Heart right ventricle (tissue), 16 donors: Measurements from ENCODE around the gene GRIK4. TPM values are rescaled to one million over a fixed set of nuclear protein-coding genes. Genes with fewer than 3 reads are reported as not detected.

Experiments
- ATAC-seq, 8 donors: fragments of 200-7000 bp; cut with Tn5 transposase; one replicate each; pipeline ENCODE4 v1.9.1; 2020; ENCODE audit warnings: mild to moderate bottlenecking in 8 of 8, moderate library complexity in 8 of 8, moderate number of reproducible peaks in 1 of 8
- DNase-seq, 2 donors: peaks; one replicate each; pipeline ENCODE4 v3.0.0-alpha.2; 2020
- H3K27ac ChIP-seq, 10 donors: fragments of 200-600 bp; sonication (generic) in 2 of 10; one replicate each; pipeline versions ENCODE4 v1.5.0 to v1.8.0; 2020 to 2022; ENCODE audit warnings: mild to moderate bottlenecking in 3 of 10
- H3K27me3 ChIP-seq, 7 donors: fragments of 200-600 bp; one replicate each; pipeline ENCODE4 v1.8.0; 2021 to 2022; ENCODE audit warnings: mild to moderate bottlenecking in 2 of 7
- H3K36me3 ChIP-seq, 9 donors: fragments of 200-600 bp; sonication (generic) in 1 of 9; one replicate each; pipeline versions ENCODE4 v1.5.0 to v1.8.0; 2020 to 2022; ENCODE audit warnings: mild to moderate bottlenecking in 2 of 9
- H3K4me1 ChIP-seq, 9 donors: fragments of 200-600 bp; sonication (generic) in 1 of 9; one replicate each; pipeline versions ENCODE4 v1.5.0 to v1.8.0; 2020 to 2022; ENCODE audit warnings: mild to moderate bottlenecking in 4 of 9
- H3K4me3 ChIP-seq, 10 donors: fragments of 200-600 bp; sonication (generic) in 2 of 10; one replicate each; pipeline versions ENCODE4 v1.5.0 to v1.8.0; 2020 to 2022; ENCODE audit warnings: mild to moderate bottlenecking in 7 of 10, moderate library complexity in 2 of 10
- H3K9me3 ChIP-seq, 11 donors: fragments of 200-600 bp in 10 of 11; sonication (generic) in 2 of 11; one replicate each; pipeline versions ENCODE4 v1.5.0 to v1.8.0; 2013 to 2022; ENCODE audit warnings: mild to moderate bottlenecking in 2 of 11, control low read depth in 1 of 11, moderate library complexity in 1 of 11
- WGBS, 2 donors: extraction: QIAGEN DNeasy Blood & Tissue Kit; methylation state at CpG; one replicate each; pipeline ENCODE4 v1.1.7; 2013; ENCODE audit warnings: inconsistent platforms in 1 of 2; 5-methylcytosine and 5-hydroxymethylcytosine counted together
- intact Hi-C, 10 donors: fragments of 100-400 bp; cut with DNase I; formaldehyde crosslinking; loops; one replicate each; pipeline versions ENCODE4 v1.11.1 to v1.14.2; 2022
- polyA plus RNA-seq, 2 donors: library from polyadenylated mRNA; stranded (reverse); fragments of 200-250 nt; gene quantifications; one replicate each; pipeline ENCODE4 v1.2.3, GENCODE V29; 2013
- total RNA-seq, 10 donors: library from RNA; stranded (reverse); fragmentation: NEBNext Ultra II Directional in 3 of 10; extraction: Animal tissue kit (Norgen Biotek cat#: 25700) in 3 of 10; gene quantifications; one replicate each; pipeline versions ENCODE4 v1.2.1 to v1.2.4, GENCODE V29; 2021 to 2023
- TF ChIP-seq, protein P1 (sequence below), 9 donors: fragments of 200-600 bp; sonication (generic) in 2 of 9; IDR thresholded peaks; one replicate each; pipeline versions ENCODE4 v1.5.0 to v1.8.0; 2021 to 2022; ENCODE audit warnings: antibody characterized with exemption in 9 of 9, mild to moderate bottlenecking in 5 of 9, moderate library complexity in 1 of 9
- donor health status: Arrhythmogenic right ventricular cardiomyopathy.
- donor health status: ischemic (EF 13 %, LVEDD 7.1; RV severe dilation, severe dysfunction).
- donor health status: healthy with polysubstance abuse.
- donor health status: DM: no; HTN: yes; CAD: no.
- donor health status: DM: no; HTN: no; CAD: no.
- donor health status: ischemic (EF 25% LVEDD 6.9; RV normal size, moderate dysfunction).
- donor health status: ischemic (EF 25% LVEDD 5.7; RV mildly dilated, moderate dysfunction).
- donor health status: healthy.
- donor health status: DM: yes; HTN: yes; CAD: no.
- donor health status: Ischemic cardiomyopathy.
- donor health status: ischemic (EF 35%, LVEDD 5.7; RV mildly dilated, moderate dysfunction).
- donor health status: nonischemic (EF 11% LVEDD 7.7; RV severe dilation, severe dysfunction).
- donor health status: DM: yes; HTN: yes; CAD: no.
- donor health status: PGD.
- donor health status: ischemic (EF 29% LVEDD 5.4; RV normal size, mild dysfunction).
- donor health status: nonischemic (EF 23%, LVEDD 6.1; RV moderate dilation, normal function).

GRIK4 gene
- total and polyA plus RNA-seq, 12 donors, result 0.01 to 0.85 (median 0.37) TPM; not detected in 6

DNA sequence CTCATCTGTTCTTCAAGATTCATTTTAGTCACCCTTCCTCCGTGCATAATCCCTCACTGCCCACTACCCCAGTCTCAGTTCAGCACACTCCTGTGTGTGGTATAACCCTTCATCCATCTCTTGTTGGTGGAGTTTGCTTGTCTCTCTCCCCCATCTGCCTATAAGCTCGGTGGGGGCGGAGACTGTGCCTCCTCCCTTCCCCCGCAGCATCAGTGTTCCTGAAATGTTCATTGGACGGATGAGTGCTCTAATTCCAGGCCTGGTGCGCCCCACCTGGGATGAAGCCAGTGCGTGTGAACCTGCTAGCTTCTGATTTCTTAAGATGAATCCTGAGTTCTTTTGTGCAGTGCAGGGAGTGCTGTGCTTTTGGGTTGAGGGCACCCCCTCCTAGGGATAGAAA, 100.0 kb downstream of the GRIK4 start:
- WGBS, 2 donors, result 80 to 91% methylated on average over 7 of the region's 7 CpGs

DNA sequence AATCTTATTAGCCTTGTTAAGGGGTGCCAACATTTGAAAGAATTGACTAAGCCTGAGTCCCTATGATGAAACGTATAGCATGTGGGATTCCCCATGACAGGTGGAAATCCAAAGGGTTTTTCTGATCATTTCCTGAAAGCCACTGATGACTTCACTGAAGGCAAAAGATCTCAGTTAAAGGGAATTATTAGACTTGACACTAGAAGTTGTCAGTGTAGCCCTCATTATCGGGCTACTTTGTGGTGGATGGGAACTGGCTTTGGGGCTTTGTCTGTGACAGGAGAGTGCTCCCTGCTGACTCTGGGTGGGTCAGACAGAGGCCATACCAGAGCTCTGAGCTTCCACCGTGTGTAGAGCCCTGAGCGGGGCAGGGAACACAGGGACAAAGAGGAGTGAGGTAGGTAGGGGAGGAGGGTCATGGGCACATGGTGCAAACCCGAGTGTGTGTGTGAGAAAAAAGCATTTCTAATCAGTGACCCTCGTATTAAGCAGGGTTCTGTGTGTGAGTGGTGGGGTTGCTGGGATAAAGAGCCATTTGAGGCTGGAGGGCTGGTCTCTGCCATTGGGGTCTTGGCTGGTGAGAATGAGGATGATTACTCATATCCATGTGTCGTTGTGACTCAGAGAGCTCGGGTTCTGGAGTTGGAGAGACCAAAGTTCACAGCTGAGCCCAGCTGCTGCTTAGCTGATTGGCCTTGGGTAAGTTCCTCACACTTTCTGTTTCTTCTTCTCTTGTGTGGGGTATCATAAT, 101.1 kb downstream of the GRIK4 start:
- H3K4me3 ChIP-seq, result no peak overlapping the region
- TF ChIP-seq, protein P1, sequence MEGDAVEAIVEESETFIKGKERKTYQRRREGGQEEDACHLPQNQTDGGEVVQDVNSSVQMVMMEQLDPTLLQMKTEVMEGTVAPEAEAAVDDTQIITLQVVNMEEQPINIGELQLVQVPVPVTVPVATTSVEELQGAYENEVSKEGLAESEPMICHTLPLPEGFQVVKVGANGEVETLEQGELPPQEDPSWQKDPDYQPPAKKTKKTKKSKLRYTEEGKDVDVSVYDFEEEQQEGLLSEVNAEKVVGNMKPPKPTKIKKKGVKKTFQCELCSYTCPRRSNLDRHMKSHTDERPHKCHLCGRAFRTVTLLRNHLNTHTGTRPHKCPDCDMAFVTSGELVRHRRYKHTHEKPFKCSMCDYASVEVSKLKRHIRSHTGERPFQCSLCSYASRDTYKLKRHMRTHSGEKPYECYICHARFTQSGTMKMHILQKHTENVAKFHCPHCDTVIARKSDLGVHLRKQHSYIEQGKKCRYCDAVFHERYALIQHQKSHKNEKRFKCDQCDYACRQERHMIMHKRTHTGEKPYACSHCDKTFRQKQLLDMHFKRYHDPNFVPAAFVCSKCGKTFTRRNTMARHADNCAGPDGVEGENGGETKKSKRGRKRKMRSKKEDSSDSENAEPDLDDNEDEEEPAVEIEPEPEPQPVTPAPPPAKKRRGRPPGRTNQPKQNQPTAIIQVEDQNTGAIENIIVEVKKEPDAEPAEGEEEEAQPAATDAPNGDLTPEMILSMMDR (IDR thresholded peaks at IDR 0.05), result no peak
- no peaks in the 10 kb centered on the region for H3K36me3 ChIP-seq
- H3K27ac ChIP-seq, result peak overlapping the region in 1 of 10 donors; percentile 56
- peaks cover 0 to 15% (median 0%) of the 10 kb centered on the region in 7 donors for H3K27me3 ChIP-seq
- peaks cover 0 to 14% (median 8%) of the 10 kb centered on the region in 9 donors for H3K4me1 ChIP-seq
- H3K9me3 ChIP-seq, result peaks cover 0 to 4% (median 0%) of the 10 kb centered on the region in 11 donors
- ATAC-seq (peak in 6 of 8 donors; percentile 37 to 78 (median 58)), DNase-seq (peak; percentile 12 to 21)
- WGBS, 2 donors, result 57 to 62% methylated on average over 8 of the region's 8 CpGs
- intact Hi-C loops, result no loop called here

More for the DNA sequence above, 100.0 kb downstream of the GRIK4 start:
- H3K27ac ChIP-seq, result no peak overlapping the region
- H3K9me3 ChIP-seq, result no peaks in the 10 kb centered on the region
- H3K4me3 ChIP-seq, result no peak overlapping the region
- H3K4me1 ChIP-seq, result peaks cover 0 to 14% (median 8%) of the 10 kb centered on the region in 9 donors
- peaks cover 0 to 15% (median 0%) of the 10 kb centered on the region in 7 donors for H3K27me3 ChIP-seq
- no peaks in the 10 kb centered on the region for H3K36me3 ChIP-seq
- TF ChIP-seq, protein P1 (IDR thresholded peaks at IDR 0.05), result no peak
- DNase-seq (no peak), ATAC-seq (no peak)
- intact Hi-C loops, result no loop called here

DNA sequence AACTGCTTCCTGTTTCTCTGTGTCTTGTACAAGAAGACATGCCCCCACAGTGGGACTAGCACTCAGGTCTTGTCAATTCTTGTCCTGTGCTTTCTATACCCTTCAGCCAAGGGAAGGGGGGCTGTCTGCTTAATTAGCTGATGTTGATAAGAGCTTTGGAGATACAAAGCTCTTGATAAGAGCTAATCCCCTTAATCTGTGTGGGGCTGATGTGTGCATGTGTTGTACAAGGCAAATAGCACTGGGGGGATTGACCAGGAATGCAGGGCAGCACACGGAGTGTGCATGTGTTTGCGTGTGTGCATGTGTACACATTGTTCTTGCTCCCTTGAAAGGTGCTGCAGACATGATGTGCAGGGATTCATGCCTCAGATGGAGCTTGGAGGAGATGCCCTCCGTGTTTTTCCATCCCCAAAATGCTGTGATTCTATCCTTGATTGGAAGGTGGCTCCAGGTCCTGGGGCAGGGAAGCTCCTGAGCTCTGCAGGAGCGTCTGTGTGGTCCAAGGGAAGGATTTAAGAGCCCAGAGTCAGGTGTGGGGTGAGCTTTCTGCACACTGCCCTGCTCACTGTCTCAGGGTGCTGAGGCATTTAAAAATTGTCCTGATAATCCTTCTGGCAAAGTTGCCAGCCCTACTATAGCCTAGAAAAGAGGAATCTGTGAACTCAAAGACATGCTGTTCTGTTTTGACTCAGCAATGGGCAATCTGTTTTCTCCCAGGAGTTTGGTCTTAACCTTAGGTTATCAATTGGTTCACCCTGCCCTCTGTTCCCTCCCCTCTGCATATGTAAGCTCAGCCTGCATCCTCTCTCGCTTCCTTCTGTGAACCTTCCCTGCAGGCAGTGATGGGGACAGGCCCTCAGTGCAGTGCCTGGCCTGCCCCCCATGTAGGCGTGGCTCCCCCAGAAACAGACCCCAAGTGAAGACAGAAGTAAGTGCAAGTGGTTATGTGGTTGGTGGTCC, 102.0 kb downstream of the GRIK4 start:
- TF ChIP-seq, protein P1 (IDR thresholded peaks at IDR 0.05), result no peak
- intact Hi-C loops, result no loop called here
- WGBS, 2 donors, result 58% methylated on average over 6 of the region's 6 CpGs
- Histone ChIP-seq H3K27me3 (peaks cover 0 to 15% (median 0%) of the 10 kb centered on the region in 7 donors), H3K4me1 (peaks cover 0 to 14% (median 7%) of the 10 kb centered on the region in 9 donors), H3K27ac (no peak overlapping the region), H3K9me3 (peaks cover 0 to 13% (median 0%) of the 10 kb centered on the region in 11 donors), H3K36me3 (no peaks in the 10 kb centered on the region), H3K4me3 (no peak overlapping the region)
- DNase-seq, result no peak
- ATAC-seq, result no peak

DNA sequence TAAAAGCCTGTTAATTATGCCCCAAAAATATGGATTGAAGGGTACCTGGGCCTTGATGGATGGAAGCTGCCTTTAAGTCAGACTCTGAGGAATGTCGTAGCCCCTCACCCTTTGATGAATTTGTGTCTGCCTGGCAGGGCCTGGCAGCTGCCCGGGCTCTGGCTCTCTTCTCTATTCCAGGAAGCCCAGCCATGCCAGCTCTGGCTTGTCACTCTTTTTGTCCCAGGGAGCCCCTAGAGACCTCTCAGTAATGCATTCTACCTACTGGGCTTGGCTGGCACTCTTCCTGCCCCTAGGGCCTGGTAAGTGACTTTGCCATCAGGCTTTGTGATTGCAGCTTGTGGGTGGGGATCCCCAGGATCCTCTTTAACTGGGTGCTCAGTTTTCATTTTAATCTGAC, 103.8 kb downstream of the GRIK4 start:
- intact Hi-C loops, result no loop called here
- ATAC-seq (no peak), DNase-seq (no peak)
- WGBS, 2 donors, result 58 to 69% methylated on average over 2 of the region's 2 CpGs
- Histone ChIP-seq H3K36me3 (no peaks in the 10 kb centered on the region), H3K9me3 (peaks cover 0 to 17% (median 0%) of the 10 kb centered on the region in 11 donors), H3K27ac (no peak overlapping the region), H3K4me1 (peaks cover 0 to 10% (median 0%) of the 10 kb centered on the region in 9 donors), H3K4me3 (no peak overlapping the region), H3K27me3 (peaks cover 0 to 15% (median 0%) of the 10 kb centered on the region in 7 donors)
- TF ChIP-seq, protein P1 (IDR thresholded peaks at IDR 0.05), result no peak
